ENCODE data around the gene RBMXL3.

- TF ChIP-seq EZH2phosphoT487 (IDR thresholded peaks at IDR 0.05; ENCODE audit: borderline replicate concordance, low read length) = no peak
- TF ChIP-seq, protein P1, sequence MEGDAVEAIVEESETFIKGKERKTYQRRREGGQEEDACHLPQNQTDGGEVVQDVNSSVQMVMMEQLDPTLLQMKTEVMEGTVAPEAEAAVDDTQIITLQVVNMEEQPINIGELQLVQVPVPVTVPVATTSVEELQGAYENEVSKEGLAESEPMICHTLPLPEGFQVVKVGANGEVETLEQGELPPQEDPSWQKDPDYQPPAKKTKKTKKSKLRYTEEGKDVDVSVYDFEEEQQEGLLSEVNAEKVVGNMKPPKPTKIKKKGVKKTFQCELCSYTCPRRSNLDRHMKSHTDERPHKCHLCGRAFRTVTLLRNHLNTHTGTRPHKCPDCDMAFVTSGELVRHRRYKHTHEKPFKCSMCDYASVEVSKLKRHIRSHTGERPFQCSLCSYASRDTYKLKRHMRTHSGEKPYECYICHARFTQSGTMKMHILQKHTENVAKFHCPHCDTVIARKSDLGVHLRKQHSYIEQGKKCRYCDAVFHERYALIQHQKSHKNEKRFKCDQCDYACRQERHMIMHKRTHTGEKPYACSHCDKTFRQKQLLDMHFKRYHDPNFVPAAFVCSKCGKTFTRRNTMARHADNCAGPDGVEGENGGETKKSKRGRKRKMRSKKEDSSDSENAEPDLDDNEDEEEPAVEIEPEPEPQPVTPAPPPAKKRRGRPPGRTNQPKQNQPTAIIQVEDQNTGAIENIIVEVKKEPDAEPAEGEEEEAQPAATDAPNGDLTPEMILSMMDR (conservative IDR thresholded peaks at IDR 0.05; ENCODE audit: low read depth, low read length) = no peak
Measured at GRCh38 chrX:115183980-115184379, 5.2 kb upstream of the RBMXL3 start.
